Pancreas (tissue), 10 donors: ENCODE data around the gene MFSD2A. TPM values are rescaled to one million over a fixed set of nuclear protein-coding genes. Genes with fewer than 3 reads are reported as not detected.
A peak's percentile ranks its signal among the peaks of the same experiment; 100 is the strongest.

Experiments used
- ATAC-seq, 4 donors: fragments of 200-7000 bp; cut with Tn5 transposase; one replicate each; pipeline versions ENCODE4 v1.8.0 to v1.9.1; 2020; ENCODE audit warnings: mild to moderate bottlenecking in 4 of 4, moderate library complexity in 4 of 4
- DNase-seq, 6 donors: peaks; one replicate each; pipeline ENCODE4 v3.0.0-alpha.2; 2020
- FAIRE-seq: peaks from 2 replicates; lab custom pipeline; 2012; peaks lifted over from hg19 to GRCh38; lab: Jason Lieb, UNC
- H3K27ac ChIP-seq, 4 donors: fragments of 200-600 bp; sonication (generic); 1 replicate in 3 of 4; 2 replicates in 1 of 4; pipeline versions ENCODE4 v1.5.0 to v1.8.0; 2020
- H3K27me3 ChIP-seq, 4 donors: fragments of 200-600 bp; one replicate each; pipeline ENCODE4 v1.8.0; 2021
- H3K36me3 ChIP-seq, 3 donors: fragments of 200-600 bp; sonication (generic) in 1 of 3; one replicate each; pipeline versions ENCODE4 v1.5.0 to v1.8.0; 2020 to 2021
- H3K4me1 ChIP-seq, 3 donors: fragments of 200-600 bp; one replicate each; pipeline ENCODE4 v1.8.0; 2021
- H3K4me3 ChIP-seq, 4 donors: fragments of 200-600 bp; sonication (generic) in 2 of 4; one replicate each; pipeline versions ENCODE4 v1.5.0 to v1.8.0; 2020 to 2021
- H3K9me3 ChIP-seq, 4 donors: fragments of 200-600 bp; one replicate each; pipeline ENCODE4 v1.8.0; 2021
- WGBS, 2 donors: extraction: QIAGEN DNeasy Blood & Tissue Kit; methylation state at CpG; one replicate each; pipeline ENCODE4 v1.1.7; 2013; 5-methylcytosine and 5-hydroxymethylcytosine counted together
- intact Hi-C, 3 donors: fragments of 100-400 bp; cut with DNase I; formaldehyde crosslinking; loops; one replicate each; pipeline versions ENCODE4 v1.11.1 to v1.14.2; 2022
- polyA plus RNA-seq, 2 donors: library from polyadenylated mRNA; stranded (reverse); fragments of 200-250 nt; gene quantifications; one replicate each; pipeline ENCODE4 v1.2.3, GENCODE V29; 2013
- total RNA-seq, 6 donors: library from RNA; stranded (reverse); fragmentation: NEBNext Ultra II Directional in 4 of 6; extraction: Animal tissue kit (Norgen Biotek cat#: 25700) in 4 of 6; gene quantifications; one replicate each; pipeline versions ENCODE4 v1.2.1 to v1.2.4, GENCODE V29; 2021 to 2023
- TF ChIP-seq, protein P1 (sequence below), 4 donors: fragments of 200-600 bp; sonication (generic) in 3 of 4; IDR thresholded peaks; one replicate each; pipeline versions ENCODE4 v1.5.0 to v1.8.0; 2021; ENCODE audit warnings: antibody characterized with exemption in 4 of 4
- donor health status: healthy with polysubstance abuse.
- donor health status: DM: no; HTN: no; CAD: no; lungs with moderate emphysema.
- donor health status: DM: no; HTN: no; CAD: no.
- donor health status: control.
- donor health status: control.
- donor health status: Bipolar disorder and iron deficiency.
- donor health status: DM: yes; HTN: yes; CAD: no.
- donor health status: DM: no; HTN: no; CAD: no.
- donor health status: DM: no; HTN: no; CAD: no.
- donor health status: DM: yes; HTN: yes; CAD: no.

The MFSD2A gene
- total and polyA plus RNA-seq, 8 donors = 0.16 to 1.0 (median 0.47) TPM; not detected in 1

DNA sequence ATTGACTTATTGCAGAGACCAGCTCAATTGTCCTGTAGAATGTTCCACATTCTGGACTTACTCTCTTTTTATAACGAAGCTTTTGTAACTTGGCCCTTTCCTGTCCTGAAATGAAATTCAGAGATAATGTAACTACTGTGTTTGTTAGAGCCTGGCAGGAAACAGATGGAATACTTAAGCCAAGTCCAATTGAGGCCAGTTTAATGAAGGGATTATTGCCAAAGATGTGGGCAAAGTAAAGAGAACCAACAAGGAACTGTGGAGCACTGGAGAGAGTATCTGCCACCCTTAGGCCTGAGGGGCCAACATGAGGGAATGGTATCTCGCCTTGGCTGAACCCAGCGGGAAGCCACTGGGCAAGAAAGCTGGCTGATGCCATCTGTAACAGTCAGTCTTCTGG lies 32.9 kb downstream of the MFSD2A start:
- Histone ChIP-seq H3K4me1 (no peaks in the 10 kb centered on the region), H3K27ac (peak overlapping the region in 1 of 4 donors; percentile 9), H3K4me3 (no peak overlapping the region), H3K27me3 (no peaks in the 10 kb centered on the region), H3K9me3 (no peaks in the 10 kb centered on the region), H3K36me3 (no peaks in the 10 kb centered on the region)
- peak in 1 of 4 donors; percentile 36 for ATAC-seq
- no peak for FAIRE-seq
- intact Hi-C loops = no loop called here
- WGBS, 2 donors = 65 to 72% methylated on average over 3 of the region's 3 CpGs
- DNase-seq = no peak
- TF ChIP-seq, protein P1, sequence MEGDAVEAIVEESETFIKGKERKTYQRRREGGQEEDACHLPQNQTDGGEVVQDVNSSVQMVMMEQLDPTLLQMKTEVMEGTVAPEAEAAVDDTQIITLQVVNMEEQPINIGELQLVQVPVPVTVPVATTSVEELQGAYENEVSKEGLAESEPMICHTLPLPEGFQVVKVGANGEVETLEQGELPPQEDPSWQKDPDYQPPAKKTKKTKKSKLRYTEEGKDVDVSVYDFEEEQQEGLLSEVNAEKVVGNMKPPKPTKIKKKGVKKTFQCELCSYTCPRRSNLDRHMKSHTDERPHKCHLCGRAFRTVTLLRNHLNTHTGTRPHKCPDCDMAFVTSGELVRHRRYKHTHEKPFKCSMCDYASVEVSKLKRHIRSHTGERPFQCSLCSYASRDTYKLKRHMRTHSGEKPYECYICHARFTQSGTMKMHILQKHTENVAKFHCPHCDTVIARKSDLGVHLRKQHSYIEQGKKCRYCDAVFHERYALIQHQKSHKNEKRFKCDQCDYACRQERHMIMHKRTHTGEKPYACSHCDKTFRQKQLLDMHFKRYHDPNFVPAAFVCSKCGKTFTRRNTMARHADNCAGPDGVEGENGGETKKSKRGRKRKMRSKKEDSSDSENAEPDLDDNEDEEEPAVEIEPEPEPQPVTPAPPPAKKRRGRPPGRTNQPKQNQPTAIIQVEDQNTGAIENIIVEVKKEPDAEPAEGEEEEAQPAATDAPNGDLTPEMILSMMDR (IDR thresholded peaks at IDR 0.05) = no peak

DNA sequence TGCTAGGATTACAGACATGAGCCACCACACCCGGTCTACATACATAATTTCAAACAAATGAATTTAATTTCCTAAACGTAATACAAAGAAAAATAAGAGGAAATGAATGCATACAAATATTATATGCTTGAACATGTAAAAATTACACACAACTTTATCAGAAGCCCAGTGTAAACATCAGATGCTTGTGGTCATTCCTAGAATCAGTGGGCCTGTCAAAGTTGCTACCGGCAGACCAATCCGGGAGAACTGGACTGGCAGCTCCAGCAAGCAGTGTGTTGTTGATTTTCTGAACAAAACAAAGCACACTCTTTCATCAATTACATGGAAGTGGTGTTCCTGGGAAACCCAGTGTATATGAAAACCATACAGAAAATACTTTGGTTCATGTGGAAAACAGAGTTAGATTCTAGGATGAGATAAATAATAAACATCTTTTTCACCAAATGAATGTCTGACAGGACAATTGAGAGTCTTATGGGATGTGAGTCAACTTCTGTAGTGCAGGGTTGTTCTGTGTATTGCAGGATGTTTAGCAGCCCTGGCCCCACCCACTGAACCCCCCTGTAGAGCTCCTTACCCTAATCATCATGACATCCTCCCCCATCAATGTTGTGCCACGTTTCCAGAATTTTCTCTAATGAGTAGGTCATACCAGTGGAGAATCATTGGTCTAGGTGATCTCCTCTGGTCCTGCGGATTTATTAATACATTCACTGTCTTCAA lies 33.8 kb downstream of the MFSD2A start:
- FAIRE-seq (no peak), ATAC-seq (peak in 3 of 4 donors; percentile 66 to 84 (median 73))
- 43 to 47% methylated on average over 6 of the region's 6 CpGs for WGBS, 2 donors

GRCh38 chr1:39990428-39990827 lies 35.5 kb downstream of the MFSD2A start:
- FAIRE-seq = no peak
- Histone ChIP-seq H3K9me3 (no peaks in the 10 kb centered on the region), H3K36me3 (no peaks in the 10 kb centered on the region), H3K4me3 (no peak overlapping the region), H3K27me3 (no peaks in the 10 kb centered on the region), H3K27ac (no peak overlapping the region), H3K4me1 (no peaks in the 10 kb centered on the region)
- 88 to 90% methylated on average over 4 of the region's 4 CpGs for WGBS, 2 donors
- ATAC-seq = no peak
- no peak for DNase-seq
- intact Hi-C loops = no loop called here
- TF ChIP-seq, protein P1 (IDR thresholded peaks at IDR 0.05) = no peak

More for the DNA sequence above, 33.8 kb downstream of the MFSD2A start:
- no peaks in the 10 kb centered on the region for H3K4me1 ChIP-seq
- no peak for DNase-seq
- intact Hi-C loops = no loop called here
- H3K9me3 ChIP-seq = no peaks in the 10 kb centered on the region
- no peaks in the 10 kb centered on the region for H3K27me3 ChIP-seq
- TF ChIP-seq, protein P1 (IDR thresholded peaks at IDR 0.05) = no peak
- H3K4me3 ChIP-seq = no peak overlapping the region
- H3K27ac ChIP-seq = peak overlapping the region in 1 of 4 donors; percentile 9
- no peaks in the 10 kb centered on the region for H3K36me3 ChIP-seq

DNA sequence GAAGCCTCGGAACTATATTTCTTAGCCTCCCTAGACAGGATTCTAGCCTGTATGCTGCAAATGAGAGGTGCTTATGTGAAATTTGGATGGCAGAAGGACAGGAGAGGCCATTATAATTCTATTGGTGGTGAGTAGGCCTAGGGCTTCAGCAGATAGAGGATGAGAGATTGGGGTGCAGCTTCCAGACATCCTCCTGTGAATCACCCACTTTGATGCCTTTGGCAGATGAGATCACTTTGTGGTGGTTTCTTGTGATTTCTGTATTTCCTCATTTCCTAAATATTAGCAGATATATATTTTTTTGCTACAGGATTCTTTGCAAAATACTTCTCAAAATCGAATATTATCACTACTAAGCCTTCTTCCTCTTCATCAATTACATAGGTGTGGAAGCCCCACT lies 37.3 kb downstream of the MFSD2A start:
- ATAC-seq (peak in 1 of 4 donors; percentile 36), FAIRE-seq (no peak), DNase-seq (no peak)
- H3K9me3 ChIP-seq = no peaks in the 10 kb centered on the region
- intact Hi-C loops = no loop called here
- no peaks in the 10 kb centered on the region for H3K27me3 ChIP-seq
- WGBS, 2 donors = 60 to 61% methylated on average over 2 of the region's 2 CpGs
- no peak overlapping the region for H3K27ac ChIP-seq
- no peaks in the 10 kb centered on the region for H3K4me1 ChIP-seq
- TF ChIP-seq, protein P1 (IDR thresholded peaks at IDR 0.05) = no peak
- no peaks in the 10 kb centered on the region for H3K36me3 ChIP-seq
- no peak overlapping the region for H3K4me3 ChIP-seq

GRCh38 chr1:39992888-39993287 lies 37.9 kb downstream of the MFSD2A start:
- Histone ChIP-seq H3K27ac (no peak overlapping the region), H3K4me1 (no peaks in the 10 kb centered on the region), H3K9me3 (no peaks in the 10 kb centered on the region), H3K27me3 (no peaks in the 10 kb centered on the region), H3K4me3 (no peak overlapping the region), H3K36me3 (no peaks in the 10 kb centered on the region)
- intact Hi-C loops = no loop called here
- FAIRE-seq (no peak), ATAC-seq (no peak), DNase-seq (no peak)
- WGBS, 2 donors = 82 to 92% methylated on average over 5 of the region's 5 CpGs
- TF ChIP-seq, protein P1 (IDR thresholded peaks at IDR 0.05) = no peak
